Progenitor cell of endocrine pancreas (in vitro differentiated cells): ENCODE data around the gene NCDN. TPM values are rescaled to one million over a fixed set of nuclear protein-coding genes. Genes with fewer than 3 reads are reported as not detected.

ENCODE experiments used
- DNase-seq: peaks from one replicate; pipeline ENCODE4 v3.0.0; 2021; ENCODE audit warnings: low spot score; ENCODE audit not compliant: unreplicated experiment
- H3K27ac Mint-ChIP-seq: 2 replicates; pipeline ENCODE4 v1.8.0; 2021; ENCODE audit warnings: mild to moderate bottlenecking, moderate library complexity, mixed read lengths
- H3K27me3 Mint-ChIP-seq: 2 replicates; pipeline ENCODE4 v1.8.0; 2021; ENCODE audit warnings: mixed read lengths
- H3K36me3 Mint-ChIP-seq: 2 replicates; pipeline ENCODE4 v1.8.0; 2022; ENCODE audit warnings: mixed read lengths; ENCODE audit not compliant: insufficient read depth
- H3K4me1 Mint-ChIP-seq: 2 replicates; pipeline ENCODE4 v1.8.0; 2021; ENCODE audit warnings: low read depth, mixed read lengths
- H3K4me3 Mint-ChIP-seq: 2 replicates; pipeline ENCODE4 v1.8.0; 2021; ENCODE audit warnings: low read depth, mild to moderate bottlenecking, moderate library complexity, mixed read lengths
- H3K9me3 Mint-ChIP-seq: 2 replicates; pipeline ENCODE4 v1.8.0; 2021; ENCODE audit warnings: low read depth, mixed read lengths
- CTCF ChIP-seq: fragments of 200-600 bp; sonication (generic); IDR thresholded peaks from one replicate; pipeline ENCODE4 v1.5.0; 2021; ENCODE audit warnings: antibody characterized with exemption, mild to moderate bottlenecking; ENCODE audit not compliant: unreplicated experiment
- total RNA-seq: library from RNA; stranded (reverse); gene quantifications from 2 replicates; pipeline ENCODE4 v1.2.1, GENCODE V29; 2021

The NCDN gene
- total RNA-seq, 1 donor from 2014 or later = 25.3 TPM

DNA sequence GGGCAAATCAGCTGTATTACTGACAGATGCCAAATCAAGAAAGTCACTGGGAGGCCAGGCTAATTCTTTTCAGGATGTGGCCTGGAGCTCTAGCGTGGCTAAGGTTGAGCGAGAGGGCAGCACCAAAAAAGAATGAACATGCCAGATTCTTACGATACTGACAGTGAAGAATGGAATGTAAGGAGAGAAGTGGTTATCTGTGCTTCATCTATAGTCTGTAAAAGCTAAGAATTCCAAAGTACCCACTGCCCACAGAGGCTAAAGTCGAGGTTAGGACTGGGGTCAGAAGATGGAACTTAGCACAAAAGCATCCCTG, 48.2 kb downstream of the NCDN start:
- no peak for TF ChIP-seq CTCF
- no peak overlapping the region for H3K4me3 Mint-ChIP-seq
- peaks cover 1% of the 10 kb centered on the region for H3K4me1 Mint-ChIP-seq
- H3K27me3 Mint-ChIP-seq = no peaks in the 10 kb centered on the region
- H3K9me3 Mint-ChIP-seq = peaks cover 4% of the 10 kb centered on the region
- H3K27ac Mint-ChIP-seq = no peak overlapping the region
- DNase-seq = no peak
- H3K36me3 Mint-ChIP-seq = peaks cover 34% of the 10 kb centered on the region

DNA sequence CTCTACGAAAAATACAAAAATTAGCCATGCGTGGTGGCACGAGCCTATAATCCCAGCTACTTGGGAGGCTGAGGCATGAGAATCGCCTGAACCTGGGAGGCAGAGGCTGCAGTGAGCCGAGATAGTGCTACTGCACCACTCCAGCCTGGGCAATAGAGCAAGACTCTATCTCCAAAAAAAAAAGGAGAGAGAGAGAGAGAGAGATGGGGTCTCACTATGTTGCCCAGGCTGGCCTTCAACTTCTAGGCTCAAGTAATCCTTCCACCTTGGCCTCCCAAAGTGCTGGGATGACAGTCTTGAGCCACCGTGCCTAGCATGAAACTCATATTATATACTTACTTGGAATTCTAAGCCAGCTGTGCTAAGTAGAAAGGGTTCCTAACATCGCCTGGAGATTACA, 54.1 kb downstream of the NCDN start:
- no peak overlapping the region for H3K4me3 Mint-ChIP-seq
- TF ChIP-seq CTCF = no peak
- no peaks in the 10 kb centered on the region for H3K4me1 Mint-ChIP-seq
- H3K27ac Mint-ChIP-seq = no peak overlapping the region
- no peaks in the 10 kb centered on the region for H3K27me3 Mint-ChIP-seq
- H3K9me3 Mint-ChIP-seq = peaks cover 4% of the 10 kb centered on the region
- DNase-seq = no peak
- peaks cover 22% of the 10 kb centered on the region for H3K36me3 Mint-ChIP-seq

DNA sequence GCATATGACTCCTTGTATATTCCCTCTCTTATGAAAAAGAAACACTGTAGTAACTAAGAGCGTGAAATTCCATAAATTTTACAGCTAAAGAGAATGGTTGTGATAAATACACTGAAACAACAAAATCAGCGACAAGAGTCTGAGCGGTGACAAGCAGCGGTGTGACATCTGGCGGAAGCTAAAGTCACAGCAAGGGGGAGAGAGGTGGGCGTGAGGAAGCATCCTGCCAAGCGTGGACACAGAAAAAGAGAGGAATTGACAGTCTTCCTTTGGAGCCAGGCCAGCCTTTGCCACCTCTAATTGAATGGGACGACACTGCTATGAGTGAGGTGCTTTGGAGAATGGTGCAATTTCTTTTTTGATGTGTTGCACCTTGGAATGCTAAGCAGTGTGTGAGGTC, 57.8 kb downstream of the NCDN start:
- Mint-ChIP-seq H3K27me3 (no peaks in the 10 kb centered on the region), H3K4me3 (no peak overlapping the region), H3K36me3 (peaks cover 8% of the 10 kb centered on the region), H3K9me3 (no peaks in the 10 kb centered on the region), H3K27ac (no peak overlapping the region), H3K4me1 (no peaks in the 10 kb centered on the region)
- no peak for TF ChIP-seq CTCF
- DNase-seq = no peak

Other genes with a start within 250 kb of the NCDN start
- 70.0 and 70.5 TPM in 2 replicates for gene KIAA0319L, start 396 bp upstream of the NCDN start, total RNA-seq
- 0.55 and 0.84 TPM in 2 replicates for gene TFAP2E, start 15.5 kb downstream of the NCDN start, total RNA-seq
- gene PSMB2, start 83.7 kb downstream of the NCDN start, total RNA-seq = 70.4 and 73.0 TPM in 2 replicates
- 11.3 and 12.8 TPM in 2 replicates for gene C1orf216, start 161.1 kb downstream of the NCDN start, total RNA-seq
- gene CLSPN, start 212.2 kb downstream of the NCDN start, total RNA-seq = 20.6 and 23.3 TPM in 2 replicates